Measurements from ENCODE around the gene VWA8.

Gene VWA8

DNA sequence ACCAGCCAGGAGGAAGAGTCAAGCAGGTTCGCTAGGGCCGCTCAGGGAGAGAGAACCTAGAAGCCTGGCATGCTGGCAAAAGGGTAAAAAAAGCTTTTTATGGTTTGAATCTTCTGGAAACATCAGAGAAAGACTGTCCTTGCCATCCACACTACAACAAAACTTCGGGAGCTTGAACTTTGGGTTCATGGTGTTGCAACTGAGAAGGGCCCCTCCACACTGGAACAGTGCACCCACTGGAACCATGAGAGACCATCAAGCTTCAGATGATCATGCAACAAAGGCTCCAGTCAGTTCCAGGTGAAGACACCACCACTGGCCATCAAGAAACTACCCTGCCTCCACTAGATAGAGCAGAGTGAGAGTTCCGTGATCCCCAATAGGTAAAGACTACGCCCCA lies 333.5 kb downstream of the VWA8 start:
- TF ChIP-seq SIN3A (IDR thresholded peaks at IDR 0.05; ENCODE audit: borderline replicate concordance, insufficient read depth, low read length) (no peak), TAF1 (IDR thresholded peaks at IDR 0.05; ENCODE audit: borderline replicate concordance, insufficient read depth, low read length) (no peak), POLR2AphosphoS5 (IDR thresholded peaks at IDR 0.05; ENCODE audit: low read depth, low read length) (no peak), FOXP2 (optimal IDR thresholded peaks at IDR 0.05; ENCODE audit: borderline replicate concordance, extremely low read depth, extremely low read length, insufficient read depth) (no peak)
- TF ChIP-seq, protein P1, sequence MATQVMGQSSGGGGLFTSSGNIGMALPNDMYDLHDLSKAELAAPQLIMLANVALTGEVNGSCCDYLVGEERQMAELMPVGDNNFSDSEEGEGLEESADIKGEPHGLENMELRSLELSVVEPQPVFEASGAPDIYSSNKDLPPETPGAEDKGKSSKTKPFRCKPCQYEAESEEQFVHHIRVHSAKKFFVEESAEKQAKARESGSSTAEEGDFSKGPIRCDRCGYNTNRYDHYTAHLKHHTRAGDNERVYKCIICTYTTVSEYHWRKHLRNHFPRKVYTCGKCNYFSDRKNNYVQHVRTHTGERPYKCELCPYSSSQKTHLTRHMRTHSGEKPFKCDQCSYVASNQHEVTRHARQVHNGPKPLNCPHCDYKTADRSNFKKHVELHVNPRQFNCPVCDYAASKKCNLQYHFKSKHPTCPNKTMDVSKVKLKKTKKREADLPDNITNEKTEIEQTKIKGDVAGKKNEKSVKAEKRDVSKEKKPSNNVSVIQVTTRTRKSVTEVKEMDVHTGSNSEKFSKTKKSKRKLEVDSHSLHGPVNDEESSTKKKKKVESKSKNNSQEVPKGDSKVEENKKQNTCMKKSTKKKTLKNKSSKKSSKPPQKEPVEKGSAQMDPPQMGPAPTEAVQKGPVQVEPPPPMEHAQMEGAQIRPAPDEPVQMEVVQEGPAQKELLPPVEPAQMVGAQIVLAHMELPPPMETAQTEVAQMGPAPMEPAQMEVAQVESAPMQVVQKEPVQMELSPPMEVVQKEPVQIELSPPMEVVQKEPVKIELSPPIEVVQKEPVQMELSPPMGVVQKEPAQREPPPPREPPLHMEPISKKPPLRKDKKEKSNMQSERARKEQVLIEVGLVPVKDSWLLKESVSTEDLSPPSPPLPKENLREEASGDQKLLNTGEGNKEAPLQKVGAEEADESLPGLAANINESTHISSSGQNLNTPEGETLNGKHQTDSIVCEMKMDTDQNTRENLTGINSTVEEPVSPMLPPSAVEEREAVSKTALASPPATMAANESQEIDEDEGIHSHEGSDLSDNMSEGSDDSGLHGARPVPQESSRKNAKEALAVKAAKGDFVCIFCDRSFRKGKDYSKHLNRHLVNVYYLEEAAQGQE (IDR thresholded peaks at IDR 0.05; ENCODE audit: insufficient read depth in 1 of 2, low read depth in 2 of 2, low read length in 2 of 2) = no peak

DNA sequence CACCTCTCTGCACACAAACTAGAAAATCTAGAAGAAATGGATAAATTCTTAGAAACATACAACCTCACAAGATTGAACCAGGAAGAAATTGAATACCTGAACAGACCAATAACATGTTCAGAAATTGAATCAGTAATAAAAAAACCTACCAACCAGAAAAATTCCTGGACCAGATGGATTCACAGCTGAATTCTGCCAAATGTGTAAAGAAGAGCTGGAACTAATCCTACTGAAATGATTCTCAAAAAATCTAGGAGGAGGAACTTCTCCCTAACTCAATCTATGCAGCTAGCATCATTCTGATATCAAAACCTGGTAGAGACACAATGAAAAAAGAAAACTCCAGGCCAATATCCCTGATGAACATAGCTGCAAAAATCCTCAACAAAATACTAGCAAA lies 336.9 kb downstream of the VWA8 start:
- no peak for TF ChIP-seq TAF1 (IDR thresholded peaks at IDR 0.05; ENCODE audit: borderline replicate concordance, insufficient read depth, low read length)
- TF ChIP-seq, protein P1 (IDR thresholded peaks at IDR 0.05; ENCODE audit: insufficient read depth in 1 of 2, low read depth in 2 of 2, low read length in 2 of 2) = no peak
- TF ChIP-seq POLR2AphosphoS5 (IDR thresholded peaks at IDR 0.05; ENCODE audit: low read depth, low read length) = no peak
- TF ChIP-seq SIN3A (IDR thresholded peaks at IDR 0.05; ENCODE audit: borderline replicate concordance, insufficient read depth, low read length) = no peak
- no peak for TF ChIP-seq FOXP2 (optimal IDR thresholded peaks at IDR 0.05; ENCODE audit: borderline replicate concordance, extremely low read depth, extremely low read length, insufficient read depth)

DNA sequence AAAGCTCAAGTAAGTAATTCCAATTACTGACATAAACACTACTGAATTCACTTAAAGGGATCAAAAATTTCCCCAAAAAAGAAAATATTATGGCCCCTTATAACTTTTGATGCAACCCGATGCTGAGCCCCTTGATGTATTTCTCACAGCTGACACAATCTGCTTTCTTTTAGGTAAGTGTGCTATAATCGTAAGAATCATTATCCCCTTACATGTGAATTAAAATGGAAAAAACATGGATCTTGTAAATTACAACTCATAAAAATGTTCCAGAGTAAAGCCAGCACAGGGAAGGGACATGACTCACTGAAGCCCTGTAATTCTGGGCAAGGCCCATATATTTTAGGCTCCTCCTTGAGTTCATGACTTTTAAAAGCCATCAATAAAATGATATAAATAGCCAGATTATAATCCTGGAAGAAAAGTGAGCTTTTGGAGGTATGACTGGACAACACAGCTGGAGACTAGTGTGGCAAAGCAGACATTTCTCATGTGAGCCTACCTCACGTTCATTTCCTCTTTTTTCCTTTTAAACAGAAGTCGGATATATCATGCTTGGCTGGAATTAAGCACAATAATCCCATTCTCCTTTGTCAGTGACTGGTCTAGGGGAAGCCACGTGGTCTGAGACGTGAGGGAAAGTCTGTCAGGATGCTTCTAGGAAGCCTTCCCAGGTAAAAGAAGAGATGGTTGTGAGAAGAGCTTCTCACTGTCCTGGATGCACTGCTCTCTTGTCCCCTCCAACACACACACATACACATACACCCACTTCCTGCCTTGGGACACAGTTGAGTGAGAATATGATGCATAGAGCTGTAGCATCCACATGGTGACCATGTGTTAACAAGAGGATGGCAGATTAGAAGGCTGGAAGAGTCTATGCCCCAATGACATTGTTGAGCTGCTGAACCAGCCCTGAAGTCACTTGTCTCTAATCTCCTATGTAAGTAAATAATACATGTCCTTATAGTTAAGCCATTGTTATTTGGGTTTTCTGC lies 338.2 kb downstream of the VWA8 start:
- TF ChIP-seq, protein P1 (IDR thresholded peaks at IDR 0.05; ENCODE audit: insufficient read depth in 1 of 2, low read depth in 2 of 2, low read length in 2 of 2) = no peak
- TF ChIP-seq FOXP2 (optimal IDR thresholded peaks at IDR 0.05; ENCODE audit: borderline replicate concordance, extremely low read depth, extremely low read length, insufficient read depth) (no peak), SIN3A (IDR thresholded peaks at IDR 0.05; ENCODE audit: borderline replicate concordance, insufficient read depth, low read length) (no peak), TAF1 (IDR thresholded peaks at IDR 0.05; ENCODE audit: borderline replicate concordance, insufficient read depth, low read length) (no peak), POLR2AphosphoS5 (IDR thresholded peaks at IDR 0.05; ENCODE audit: low read depth, low read length) (no peak)

DNA sequence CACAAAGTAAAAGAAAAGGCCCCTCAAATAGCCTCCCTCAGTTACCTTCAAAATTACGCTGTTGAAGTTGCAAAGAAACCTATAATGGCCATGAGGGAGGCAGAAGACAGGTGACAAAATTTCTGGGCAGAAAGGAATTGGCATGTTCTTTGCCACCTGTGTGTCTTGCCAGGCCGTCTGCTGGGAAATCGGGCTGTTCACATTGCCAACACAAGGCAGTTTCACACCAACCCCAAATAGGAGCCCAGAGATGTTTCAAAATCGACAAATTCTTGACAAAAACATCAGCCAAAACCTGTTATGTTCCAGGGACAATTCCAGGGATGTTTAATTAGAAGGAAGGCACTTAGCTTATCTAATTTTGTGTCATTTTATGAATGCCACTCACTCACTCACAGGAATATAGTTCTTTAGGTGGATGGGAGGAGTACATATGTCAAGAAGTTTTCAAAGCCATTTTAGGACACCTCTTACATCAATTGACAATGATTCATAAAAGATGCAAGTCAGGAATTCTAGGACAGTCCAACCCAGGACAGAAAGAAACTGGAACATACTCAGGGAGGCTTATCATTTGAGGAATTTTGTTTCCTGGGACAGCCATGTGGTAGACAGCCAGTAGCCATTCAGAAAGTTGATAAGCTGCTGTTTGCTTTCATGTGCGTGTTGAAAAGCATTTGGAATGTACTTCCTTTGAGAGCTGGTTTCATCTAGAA lies 339.0 kb downstream of the VWA8 start:
- no peak for TF ChIP-seq FOXP2 (optimal IDR thresholded peaks at IDR 0.05; ENCODE audit: borderline replicate concordance, extremely low read depth, extremely low read length, insufficient read depth)
- no peak for TF ChIP-seq TAF1 (IDR thresholded peaks at IDR 0.05; ENCODE audit: borderline replicate concordance, insufficient read depth, low read length)
- TF ChIP-seq SIN3A (IDR thresholded peaks at IDR 0.05; ENCODE audit: borderline replicate concordance, insufficient read depth, low read length) = no peak
- no peak for TF ChIP-seq POLR2AphosphoS5 (IDR thresholded peaks at IDR 0.05; ENCODE audit: low read depth, low read length)
- TF ChIP-seq, protein P1 (IDR thresholded peaks at IDR 0.05; ENCODE audit: insufficient read depth in 1 of 2, low read depth in 2 of 2, low read length in 2 of 2) = no peak
